GM21619 (cell line): ENCODE results near the gene C10orf53.
"Not testable (repeated sequence)": the region's sequence is repeated elsewhere in the genome, so short reads cannot be mapped to it uniquely, and the experiment has no call there.

Source experiments
- ATAC-seq: cut with Tn5 transposase; IDR thresholded peaks from one replicate; pipeline ENCODE4 v1.9.1; 2021; ENCODE audit not compliant: unreplicated experiment

C10orf53 gene

GRCh38 chr10:49688261-49688846 lies 8.9 kb downstream of the C10orf53 start:
- ATAC-seq = no peak

DNA sequence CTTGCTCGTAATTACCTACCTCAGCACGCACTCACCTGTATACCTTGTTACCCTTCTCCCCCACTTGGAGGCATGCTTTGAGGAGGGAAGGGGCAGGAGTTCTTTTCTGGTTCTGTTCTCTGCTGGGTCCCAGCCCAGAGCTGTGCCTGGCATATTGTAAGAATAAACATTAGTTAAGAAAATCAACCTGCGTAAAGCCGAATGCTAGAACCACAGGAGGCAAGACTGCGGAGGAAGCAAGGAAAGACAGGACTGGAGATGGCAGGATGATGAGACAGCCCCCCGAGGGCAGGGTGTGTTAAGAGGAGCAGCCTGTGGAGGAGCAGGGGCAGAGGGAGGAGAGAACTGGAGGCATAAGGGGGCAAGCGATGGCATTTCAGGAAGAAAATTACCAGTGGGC lies 9.5 kb downstream of the C10orf53 start:
- ATAC-seq = no peak

- ATAC-seq = no peak
Measured at GRCh38 chr10:49689882-49690510, 10.5 kb downstream of the C10orf53 start.

GRCh38 chr10:49690698-49691356 lies 11.4 kb downstream of the C10orf53 start:
- no peak for ATAC-seq

DNA sequence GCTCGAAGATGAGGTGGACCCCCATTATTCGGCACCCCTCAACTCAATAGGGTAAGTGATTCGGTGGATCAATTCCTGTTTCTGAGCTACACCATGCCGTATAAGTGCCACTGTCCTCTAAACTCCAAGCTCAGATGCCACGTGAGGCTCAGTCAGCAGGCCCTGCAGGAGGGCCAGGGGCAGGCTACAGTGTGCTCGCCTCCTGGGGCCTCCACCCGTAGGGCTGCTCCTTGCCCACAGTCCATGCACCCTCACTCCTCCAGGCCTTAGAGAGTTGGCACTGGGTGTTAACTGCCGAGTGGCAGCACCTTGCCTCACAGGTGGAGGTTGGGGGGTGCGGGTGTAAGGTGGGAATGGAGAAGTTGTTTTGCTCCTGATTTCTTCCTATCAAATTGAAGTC lies 12.1 kb downstream of the C10orf53 start:
- ATAC-seq = no peak

DNA sequence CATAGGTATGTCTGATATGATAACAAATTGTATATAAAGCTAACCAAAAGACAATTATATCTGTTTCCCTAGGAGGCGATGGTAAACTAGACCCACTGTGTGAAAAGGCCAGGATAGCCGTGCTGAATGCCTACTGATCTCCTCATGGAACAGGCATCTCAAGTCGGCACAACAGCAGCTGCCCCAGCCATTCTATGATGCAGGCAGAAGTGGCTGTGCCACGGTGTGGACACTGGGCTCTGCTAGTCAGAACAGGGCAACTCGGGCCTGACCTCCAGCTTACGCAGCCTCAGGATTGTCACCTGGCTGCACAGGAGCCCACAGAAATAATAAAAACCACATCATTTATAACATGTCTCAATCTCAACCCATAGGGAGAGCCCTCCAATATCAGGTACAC lies 15.0 kb downstream of the C10orf53 start:
- no peak for ATAC-seq

DNA sequence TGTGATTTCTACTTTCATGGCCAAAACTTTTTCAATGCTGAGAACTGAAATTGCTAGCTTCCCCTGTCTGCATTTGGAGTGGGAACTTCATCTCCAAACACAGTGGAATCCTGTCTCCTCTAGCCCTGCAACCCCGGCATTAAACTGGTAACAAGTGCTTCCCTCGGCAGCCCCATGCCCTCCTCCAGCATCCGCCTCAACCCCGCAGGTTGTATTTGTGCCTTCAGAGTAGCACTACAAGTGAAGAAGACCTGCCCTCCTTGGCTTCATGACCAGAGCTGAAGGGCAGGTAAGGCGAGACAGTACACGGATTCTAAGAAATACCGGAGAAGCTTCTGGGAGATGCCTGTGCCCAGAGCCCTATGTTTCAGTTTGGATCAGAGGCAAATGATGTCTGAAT lies 16.9 kb downstream of the C10orf53 start:
- ATAC-seq = no peak

DNA sequence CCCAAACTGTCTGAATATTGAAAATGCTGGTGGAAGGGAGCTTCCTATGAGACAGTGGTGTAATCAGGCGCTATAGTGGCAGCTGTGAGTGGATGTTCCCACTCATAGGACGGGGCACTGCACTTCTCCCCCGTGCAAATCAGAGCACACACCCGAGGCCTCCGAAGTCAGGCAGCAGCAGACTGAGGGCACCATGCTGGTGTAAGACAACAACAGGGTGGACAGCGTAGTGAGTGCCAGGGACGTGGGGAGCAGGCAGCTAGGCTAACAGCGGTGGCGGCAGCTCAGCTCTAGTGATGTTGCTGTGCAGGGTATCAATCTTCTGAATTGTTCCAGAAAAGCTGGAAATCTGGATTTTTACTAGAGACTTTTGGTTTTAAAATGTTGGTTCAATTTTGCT lies 19.2 kb downstream of the C10orf53 start:
- no peak for ATAC-seq

GRCh38 chr10:49700211-49700610 lies 20.8 kb downstream of the C10orf53 start:
- no peak for ATAC-seq

DNA sequence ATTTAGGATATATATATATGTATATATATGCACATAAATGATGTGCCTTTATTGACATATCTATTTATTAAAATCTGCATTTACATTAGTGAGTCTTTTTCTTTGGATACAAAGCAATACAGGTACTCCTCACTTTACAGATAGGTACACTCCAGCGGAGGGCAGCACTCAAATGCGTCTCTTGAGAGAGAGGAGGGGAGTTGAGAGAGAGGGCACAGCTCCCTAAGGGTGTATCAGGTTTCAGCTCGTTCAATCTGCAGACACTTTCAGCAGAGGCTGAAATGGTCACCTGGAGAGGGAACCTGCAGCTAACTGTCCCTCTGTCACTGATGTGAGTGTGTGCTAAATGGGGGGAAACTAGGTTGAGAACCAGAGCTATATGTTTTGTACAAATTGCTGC lies 21.5 kb downstream of the C10orf53 start:
- no peak for ATAC-seq

GRCh38 chr10:49707585-49707984 lies 28.1 kb downstream of the C10orf53 start:
- no peak for ATAC-seq

- no peak for ATAC-seq
Measured at GRCh38 chr10:49709934-49710333, 30.5 kb downstream of the C10orf53 start.

GRCh38 chr10:49710966-49711365 lies 31.5 kb downstream of the C10orf53 start:
- no peak for ATAC-seq

DNA sequence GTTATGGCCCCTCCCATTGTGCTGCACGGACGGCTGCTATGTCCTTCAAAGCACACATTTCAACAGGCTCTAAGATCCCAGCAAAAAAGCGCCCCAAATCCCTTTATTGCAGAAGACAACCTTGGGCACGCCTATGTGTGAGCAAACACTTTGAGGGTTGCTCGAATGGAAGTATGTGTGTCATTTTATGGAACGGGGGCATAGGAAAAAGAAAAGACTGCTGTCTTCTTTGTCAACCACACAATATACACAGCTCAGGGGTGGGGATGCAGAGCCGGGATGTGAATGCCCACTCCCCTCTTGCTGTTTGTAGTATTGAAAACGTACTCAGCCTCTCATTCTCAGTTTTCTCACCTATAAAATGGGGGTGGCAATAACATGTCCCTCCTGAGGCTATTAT lies 32.0 kb downstream of the C10orf53 start:
- no peak for ATAC-seq

- ATAC-seq = no peak
Measured at GRCh38 chr10:49713266-49713665, 33.8 kb downstream of the C10orf53 start.

GRCh38 chr10:49715157-49715556 lies 35.7 kb downstream of the C10orf53 start:
- not testable (repeated sequence) for ATAC-seq

GRCh38 chr10:49726593-49726992 lies 47.1 kb downstream of the C10orf53 start:
- no peak for ATAC-seq

DNA sequence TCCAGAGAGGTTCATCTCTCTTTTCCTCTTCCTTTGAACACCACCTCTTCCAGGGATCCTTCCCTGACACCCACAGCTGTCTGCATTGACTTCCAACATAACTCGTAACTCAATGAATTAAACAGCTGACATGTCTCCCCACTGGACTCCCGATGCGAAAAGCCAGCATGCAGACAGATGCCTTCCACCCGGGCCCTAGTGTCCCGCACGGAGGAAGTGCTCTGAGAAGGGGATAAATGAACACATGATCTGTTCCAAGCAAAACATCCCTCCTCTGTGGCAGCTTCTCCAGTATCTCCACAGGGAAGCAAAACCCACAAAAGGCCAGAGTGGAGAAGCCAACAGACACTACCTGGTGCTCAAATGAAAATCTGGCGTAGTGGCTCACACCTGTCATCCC lies 54.4 kb downstream of the C10orf53 start:
- ATAC-seq = no peak

GRCh38 chr10:49734676-49735075 lies 55.2 kb downstream of the C10orf53 start:
- no peak for ATAC-seq

DNA sequence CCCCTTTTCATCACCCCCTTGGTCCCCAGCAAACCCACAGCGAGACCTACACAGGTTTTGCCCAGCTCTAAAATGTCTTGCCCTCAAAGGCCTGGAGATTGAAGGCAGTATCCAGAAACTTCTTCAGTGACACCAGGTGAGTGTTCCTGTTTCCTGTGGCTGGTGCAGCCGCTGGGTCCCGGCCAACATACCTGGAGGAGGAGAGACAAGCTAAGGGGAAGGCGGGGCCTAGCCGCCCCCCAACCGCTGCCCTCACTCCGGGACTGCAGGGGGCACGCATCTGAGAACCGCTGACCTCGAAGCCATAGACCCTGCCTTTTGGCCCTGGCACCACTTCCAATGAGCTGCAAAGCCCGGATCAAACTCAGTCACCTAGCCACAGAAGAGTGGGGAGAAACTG lies 55.7 kb downstream of the C10orf53 start:
- ATAC-seq = no peak

DNA sequence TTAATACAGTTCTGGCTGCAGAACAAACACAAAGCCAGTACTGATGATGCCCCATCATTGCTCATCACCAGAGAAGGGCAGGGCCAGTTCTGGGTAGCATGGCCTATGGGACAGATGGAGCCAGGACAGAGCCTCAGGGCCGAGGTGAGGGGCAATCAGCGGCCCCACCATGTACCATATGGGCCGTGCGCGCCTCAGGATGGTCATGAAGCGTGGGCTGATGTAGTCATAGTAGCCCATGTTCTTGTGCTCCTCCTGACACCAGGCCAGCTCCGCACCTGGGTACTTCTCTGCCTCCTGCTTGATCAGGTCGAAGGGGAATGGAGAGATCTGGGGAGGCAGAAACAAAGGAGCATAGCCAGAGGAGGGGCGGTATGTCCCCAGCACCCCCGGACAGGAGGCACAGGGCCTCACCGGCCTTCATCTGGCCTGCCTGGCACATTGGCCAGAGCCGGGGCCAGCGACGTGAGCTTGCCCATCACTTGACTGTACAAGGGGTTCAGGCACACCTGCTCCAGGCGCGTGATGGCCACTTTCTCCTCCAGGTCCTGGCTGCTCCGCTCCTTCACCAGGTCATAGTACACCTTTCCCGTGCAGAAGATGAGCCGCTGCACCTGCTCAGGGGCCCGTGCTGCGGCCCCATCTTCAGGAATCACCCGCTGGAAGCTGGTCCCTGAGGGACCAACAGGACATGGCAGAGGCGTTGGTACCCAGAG lies 56.6 kb downstream of the C10orf53 start:
- ATAC-seq = no peak

DNA sequence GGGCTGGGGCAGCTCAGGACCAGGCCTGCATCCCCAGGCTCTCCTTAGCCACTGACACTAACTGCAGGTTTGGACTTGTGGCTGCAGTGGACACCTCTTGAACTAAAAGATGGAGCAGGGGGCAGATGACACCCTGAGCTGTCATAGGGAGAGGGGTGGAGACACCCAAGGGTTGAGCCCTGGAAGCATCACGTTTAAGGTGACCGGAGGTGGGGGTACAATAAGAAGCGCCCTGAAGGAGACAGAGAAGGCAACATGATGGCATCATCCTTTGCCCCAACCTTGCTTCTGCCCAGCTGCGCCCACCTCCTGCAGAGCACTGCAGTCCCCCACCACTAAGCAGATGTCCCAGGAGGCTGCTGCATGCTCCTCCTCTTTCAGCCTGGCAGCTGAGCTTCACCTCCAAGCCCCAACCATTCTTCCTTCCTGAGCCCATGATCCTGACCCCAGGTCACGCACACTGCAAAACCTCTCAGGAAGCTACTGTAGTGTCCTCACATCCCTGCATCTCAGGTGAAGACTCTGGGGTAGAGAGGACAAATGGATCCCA lies 57.2 kb downstream of the C10orf53 start:
- ATAC-seq = no peak
